DMS79 treated with DMSO at 0.1 percent for 48 hours (cell line): ENCODE data around the gene TPRG1.

Experiments
- DNase-seq: peaks from one replicate; lab custom pipeline; 2025; lab: John Stamatoyannopoulos, UW

TPRG1 gene

GRCh38 chr3:189171707-189172106, at the start of gene TPRG1:
TPRG1 (plus strand) TSS chr3:189171971; CDS start chr3:189207385, 35,414 bp downstream.
- DNase-seq = no peak

- no peak for DNase-seq
Measured at GRCh38 chr3:189122110-189122509, 49.7 kb upstream of the TPRG1 start.

GRCh38 chr3:189122526-189123205, 49.1 kb upstream of the TPRG1 start:
- peak; percentile 54 for DNase-seq

- DNase-seq = peak; percentile 97
Measured at GRCh38 chr3:189123595-189124387, 48.0 kb upstream of the TPRG1 start.

- no peak for DNase-seq
Measured at GRCh38 chr3:189132231-189132671, 39.5 kb upstream of the TPRG1 start.

GRCh38 chr3:189132839-189133238, 38.9 kb upstream of the TPRG1 start:
- no peak for DNase-seq

GRCh38 chr3:189133768-189134167, 38.0 kb upstream of the TPRG1 start:
- no peak for DNase-seq

GRCh38 chr3:189137416-189137815, 34.4 kb upstream of the TPRG1 start:
- DNase-seq = no peak

GRCh38 chr3:189138901-189139610, 32.7 kb upstream of the TPRG1 start:
- DNase-seq = no peak

GRCh38 chr3:189139611-189139940, 32.2 kb upstream of the TPRG1 start:
- DNase-seq = no peak

- DNase-seq = peak; percentile 16
Measured at GRCh38 chr3:189142527-189142926, 29.2 kb upstream of the TPRG1 start.

- no peak for DNase-seq
Measured at GRCh38 chr3:189143321-189143720, 28.4 kb upstream of the TPRG1 start.

- no peak for DNase-seq
Measured at GRCh38 chr3:189143771-189144170, 28.0 kb upstream of the TPRG1 start.

- peak; percentile 94 for DNase-seq
Measured at GRCh38 chr3:189144645-189145044, 27.1 kb upstream of the TPRG1 start.

- DNase-seq = no peak
Measured at GRCh38 chr3:189146848-189147247, 24.9 kb upstream of the TPRG1 start.

- DNase-seq = peak; percentile 79
Measured at GRCh38 chr3:189148081-189148507, 23.7 kb upstream of the TPRG1 start.

- DNase-seq = no peak
Measured at GRCh38 chr3:189149203-189149602, 22.6 kb upstream of the TPRG1 start.

- DNase-seq = no peak
Measured at GRCh38 chr3:189157232-189158007, 14.4 kb upstream of the TPRG1 start.

- DNase-seq = no peak
Measured at GRCh38 chr3:189158034-189158433, 13.7 kb upstream of the TPRG1 start.

- DNase-seq = no peak
Measured at GRCh38 chr3:189160519-189161309, 11.1 kb upstream of the TPRG1 start.

GRCh38 chr3:189165092-189165612, 6.6 kb upstream of the TPRG1 start:
- DNase-seq = no peak
